PFSK-1 (cell line): ENCODE measurements around the gene JAG1.

Source experiments
- POLR2AphosphoS5 ChIP-seq: IDR thresholded peaks from 2 replicates; pipeline ENCODE4 v1.6.1; 2012; ENCODE audit warnings: low read depth, mild to moderate bottlenecking, control low read depth, low read length, moderate library complexity
- REST ChIP-seq, 2 experiments: IDR thresholded peaks; 2 replicates each; pipeline versions ENCODE4 v1.6.1 to v1.8.0; 2011 to 2012; ENCODE audit warnings: low read depth in 2 of 2, low read length in 2 of 2, control low read depth in 1 of 2, inconsistent platforms in 1 of 2, mild to moderate bottlenecking in 1 of 2, moderate library complexity in 1 of 2; ENCODE audit not compliant: insufficient read depth in 1 of 2
- TAF1 ChIP-seq: IDR thresholded peaks from 2 replicates; pipeline ENCODE4 v1.6.1; 2012; ENCODE audit warnings: low read length, control low read depth, borderline replicate concordance; ENCODE audit not compliant: insufficient read depth

GRCh38 chr20:10661261-10661660, 12.5 kb downstream of the JAG1 start:
- TF ChIP-seq REST (IDR thresholded peaks at IDR 0.05; ENCODE audit: insufficient read depth in 1 of 2, low read depth in 2 of 2, low read length in 2 of 2), result no peak
- no peak for TF ChIP-seq TAF1
- TF ChIP-seq POLR2AphosphoS5, result no peak
